AG04450 (cell line): Measurements from ENCODE around the gene CCDC134. TPM values are rescaled to one million over a fixed set of nuclear protein-coding genes. Genes with fewer than 3 reads are reported as not detected.

Experiments used
- CTCF ChIA-PET: fragments of 300-600, 350-600 bp; formaldehyde crosslinking; extraction: SDS; loops from one replicate; lab custom pipeline; 2022; ENCODE audit warnings: antibody characterized with exemption, inconsistent platforms; lab: Charles Lee
- POLR2A ChIA-PET: fragments of 350-600 bp; formaldehyde crosslinking; extraction: SDS; loops from one replicate; lab custom pipeline; 2021; ENCODE audit warnings: antibody characterized with exemption, inconsistent platforms; lab: Yijun Ruan, JAX
- DNase-seq: peaks from one replicate; pipeline ENCODE4 v3.0.0-alpha.2; 2011; ENCODE audit warnings: low read depth, low spot score
- H3K27ac ChIP-seq: one replicate; pipeline ENCODE4 v1.5.1; 2012; ENCODE audit warnings: low read depth, low read length, control low read depth
- H3K27me3 ChIP-seq: one replicate; pipeline ENCODE4 v1.6.0; 2012; ENCODE audit warnings: low read length; ENCODE audit not compliant: control insufficient read depth, insufficient read depth
- H3K4me3 ChIP-seq: 2 replicates; pipeline ENCODE4 v1.5.1; 2011; ENCODE audit warnings: mild to moderate bottlenecking, low read depth, low read length, control low read depth
- H3K9me3 ChIP-seq: 2 replicates; pipeline ENCODE4 v1.5.1; 2012; ENCODE audit warnings: low read length; ENCODE audit not compliant: control insufficient read depth, insufficient read depth
- CTCF ChIP-seq: IDR thresholded peaks from 2 replicates; pipeline ENCODE4 v1.5.1; 2011; ENCODE audit warnings: low read depth, low read length, control low read depth, inconsistent platforms
- polyA plus RNA-seq: library from polyadenylated mRNA; depleted of rRNA; stranded (reverse); fragments of >200 nt; gene quantifications from 2 replicates; pipeline ENCODE4 v1.2.3, GENCODE V29; 2011

CCDC134 gene
- polyA plus RNA-seq, 1 experiment = 2.6 TPM

DNA sequence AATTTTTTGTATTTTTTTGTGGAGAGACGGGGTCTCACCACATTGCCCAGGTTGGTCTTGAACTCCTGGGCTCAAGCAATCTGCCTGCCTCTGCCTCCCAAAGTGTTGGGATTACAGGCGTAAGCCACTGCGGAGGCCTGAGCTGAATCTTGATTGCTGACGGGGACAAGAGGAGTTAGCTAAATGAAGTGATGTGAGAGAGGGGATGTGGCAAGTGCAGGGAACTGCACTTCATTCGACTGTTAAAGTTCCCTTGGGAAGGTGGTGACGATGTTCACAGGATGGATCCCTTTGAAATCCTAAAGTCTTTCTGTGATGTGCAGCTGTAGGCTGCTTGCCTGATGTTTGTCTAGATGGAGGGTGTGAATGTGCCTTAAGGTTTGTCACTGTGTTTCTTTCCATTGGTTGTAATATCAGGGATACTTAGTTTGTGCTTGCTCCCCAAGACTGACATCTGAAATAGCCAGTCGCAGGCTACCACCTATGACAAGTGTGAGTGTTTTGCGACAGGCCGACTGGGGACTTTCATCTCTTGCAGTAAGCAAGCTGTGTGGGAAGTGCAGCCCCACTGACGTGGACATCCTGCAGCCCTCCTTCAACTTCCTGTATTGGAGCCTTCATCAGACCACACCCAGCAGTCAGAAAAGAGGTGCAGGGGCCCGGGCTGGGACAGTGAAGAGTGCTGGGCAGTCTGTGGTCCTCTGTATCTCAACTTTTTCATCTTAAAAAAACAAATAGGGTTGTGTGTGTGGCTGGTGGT is 19.6 kb upstream of the CCDC134 start:
- no peak overlapping the region for H3K4me3 ChIP-seq
- POLR2A ChIA-PET = interaction anchor here (0.8 kb wide), 1 partner anchor 191 kb away, joined by 3 read pairs; the partner anchor contains the start of gene PMM1
- no peak for DNase-seq
- no peaks in the 10 kb centered on the region for H3K27me3 ChIP-seq
- no peak for TF ChIP-seq CTCF
- CTCF ChIA-PET = interaction anchor here (1.4 to 3.1 kb wide), 2 partner anchors 34 to 84 kb away, joined by 5 to 9 read pairs; no protein-coding TSS in a partner anchor
- H3K27ac ChIP-seq = peak overlapping the region; percentile 0
- no peaks in the 10 kb centered on the region for H3K9me3 ChIP-seq

GRCh38 chr22:41781507-41781906 is 19.0 kb upstream of the CCDC134 start:
- Histone ChIP-seq H3K9me3 (no peaks in the 10 kb centered on the region), H3K27me3 (no peaks in the 10 kb centered on the region), H3K4me3 (no peak overlapping the region), H3K27ac (no peak overlapping the region)
- DNase-seq = no peak
- CTCF ChIA-PET = interaction anchor here (1.4 to 3.1 kb wide), 2 partner anchors 35 to 84 kb away, joined by 5 to 9 read pairs; no protein-coding TSS in a partner anchor
- TF ChIP-seq CTCF = no peak
- POLR2A ChIA-PET = interaction anchor here (0.8 kb wide), 1 partner anchor 192 kb away, joined by 3 read pairs; the partner anchor contains the start of gene PMM1

GRCh38 chr22:41782316-41782715 is 18.2 kb upstream of the CCDC134 start:
- no peak overlapping the region for H3K4me3 ChIP-seq
- no peak overlapping the region for H3K27ac ChIP-seq
- ChIA-PET CTCF (interaction anchor here (0.7 to 3.1 kb wide), 3 partner anchors 36 to 143 kb away, joined by 3 to 9 read pairs (median 5); no protein-coding TSS in a partner anchor), POLR2A (no interaction called here)
- peaks cover 2% of the 10 kb centered on the region for H3K27me3 ChIP-seq
- no peak for DNase-seq
- H3K9me3 ChIP-seq = no peaks in the 10 kb centered on the region
- no peak for TF ChIP-seq CTCF

DNA sequence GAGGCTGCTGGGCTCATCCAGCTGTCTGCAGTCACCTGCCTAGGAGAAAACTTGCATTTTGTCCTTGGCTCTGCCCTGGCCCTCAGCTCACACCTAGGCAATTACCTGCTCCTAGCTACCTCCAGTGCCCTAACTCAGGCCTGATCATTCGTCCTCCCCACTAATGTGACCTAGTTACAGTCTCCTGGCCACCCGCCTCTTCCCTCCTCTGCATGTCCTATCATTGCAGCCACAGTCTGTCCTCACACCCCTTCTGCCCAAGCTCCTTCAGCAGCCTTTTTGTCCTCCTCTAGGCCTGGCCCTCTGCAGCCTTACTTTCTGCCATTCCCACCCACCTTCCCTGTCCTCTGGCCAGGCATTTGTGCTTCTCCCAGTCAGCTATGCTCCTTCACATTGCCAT is 17.7 kb upstream of the CCDC134 start:
- no peak for TF ChIP-seq CTCF
- CTCF ChIA-PET = interaction anchor here (0.7 to 3.1 kb wide), 3 partner anchors 36 to 143 kb away, joined by 3 to 9 read pairs (median 5); no protein-coding TSS in a partner anchor
- POLR2A ChIA-PET = no interaction called here
- Histone ChIP-seq H3K4me3 (no peak overlapping the region), H3K9me3 (no peaks in the 10 kb centered on the region), H3K27me3 (peaks cover 5% of the 10 kb centered on the region), H3K27ac (no peak overlapping the region)
- no peak for DNase-seq

- no peaks in the 10 kb centered on the region for H3K9me3 ChIP-seq
- no peak overlapping the region for H3K27ac ChIP-seq
- ChIA-PET CTCF (interaction anchor here (1.4 kb wide), 1 partner anchor 41 kb away, joined by 5 read pairs; no protein-coding TSS in a partner anchor), POLR2A (no interaction called here)
- no peak for TF ChIP-seq CTCF
- peaks cover 8% of the 10 kb centered on the region for H3K27me3 ChIP-seq
- no peak overlapping the region for H3K4me3 ChIP-seq
- no peak for DNase-seq
These were observed 13.1 kb upstream of the CCDC134 start for GRCh38 chr22:41787331-41787730.
